Measurements from ENCODE around the gene CYP46A1.

DNA sequence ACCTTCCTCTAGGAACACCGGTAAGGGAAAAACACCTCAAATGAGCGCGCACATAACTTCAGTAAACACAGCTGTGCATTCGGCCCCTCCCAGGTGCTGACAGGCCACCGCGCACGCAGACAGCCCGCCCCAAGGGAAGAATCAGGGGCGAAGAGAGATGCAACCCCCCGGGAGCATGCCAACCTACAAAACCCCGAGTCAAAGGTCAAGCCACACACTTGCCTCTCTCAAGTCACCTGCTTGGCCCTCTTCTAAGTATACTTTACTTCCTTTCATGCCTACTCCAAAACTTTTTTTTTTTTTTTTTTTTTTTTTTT lies 2.3 kb upstream of the CYP46A1 start:
- TF ChIP-seq POLR2AphosphoS5 (IDR thresholded peaks at IDR 0.05; ENCODE audit: low read depth, low read length): no peak
- TF ChIP-seq, protein P1, sequence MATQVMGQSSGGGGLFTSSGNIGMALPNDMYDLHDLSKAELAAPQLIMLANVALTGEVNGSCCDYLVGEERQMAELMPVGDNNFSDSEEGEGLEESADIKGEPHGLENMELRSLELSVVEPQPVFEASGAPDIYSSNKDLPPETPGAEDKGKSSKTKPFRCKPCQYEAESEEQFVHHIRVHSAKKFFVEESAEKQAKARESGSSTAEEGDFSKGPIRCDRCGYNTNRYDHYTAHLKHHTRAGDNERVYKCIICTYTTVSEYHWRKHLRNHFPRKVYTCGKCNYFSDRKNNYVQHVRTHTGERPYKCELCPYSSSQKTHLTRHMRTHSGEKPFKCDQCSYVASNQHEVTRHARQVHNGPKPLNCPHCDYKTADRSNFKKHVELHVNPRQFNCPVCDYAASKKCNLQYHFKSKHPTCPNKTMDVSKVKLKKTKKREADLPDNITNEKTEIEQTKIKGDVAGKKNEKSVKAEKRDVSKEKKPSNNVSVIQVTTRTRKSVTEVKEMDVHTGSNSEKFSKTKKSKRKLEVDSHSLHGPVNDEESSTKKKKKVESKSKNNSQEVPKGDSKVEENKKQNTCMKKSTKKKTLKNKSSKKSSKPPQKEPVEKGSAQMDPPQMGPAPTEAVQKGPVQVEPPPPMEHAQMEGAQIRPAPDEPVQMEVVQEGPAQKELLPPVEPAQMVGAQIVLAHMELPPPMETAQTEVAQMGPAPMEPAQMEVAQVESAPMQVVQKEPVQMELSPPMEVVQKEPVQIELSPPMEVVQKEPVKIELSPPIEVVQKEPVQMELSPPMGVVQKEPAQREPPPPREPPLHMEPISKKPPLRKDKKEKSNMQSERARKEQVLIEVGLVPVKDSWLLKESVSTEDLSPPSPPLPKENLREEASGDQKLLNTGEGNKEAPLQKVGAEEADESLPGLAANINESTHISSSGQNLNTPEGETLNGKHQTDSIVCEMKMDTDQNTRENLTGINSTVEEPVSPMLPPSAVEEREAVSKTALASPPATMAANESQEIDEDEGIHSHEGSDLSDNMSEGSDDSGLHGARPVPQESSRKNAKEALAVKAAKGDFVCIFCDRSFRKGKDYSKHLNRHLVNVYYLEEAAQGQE (IDR thresholded peaks at IDR 0.05; ENCODE audit: insufficient read depth in 1 of 2, low read depth in 2 of 2, low read length in 2 of 2): no peak
- TF ChIP-seq SIN3A (IDR thresholded peaks at IDR 0.05; ENCODE audit: borderline replicate concordance, insufficient read depth, low read length): no peak
- TF ChIP-seq TAF1 (IDR thresholded peaks at IDR 0.05; ENCODE audit: borderline replicate concordance, insufficient read depth, low read length): no peak
- TF ChIP-seq FOXP2 (optimal IDR thresholded peaks at IDR 0.05; ENCODE audit: borderline replicate concordance, extremely low read depth, extremely low read length, insufficient read depth): no peak
